Neural progenitor cell (in vitro differentiated cells): ENCODE results near the gene IDUA.

Experiments used
- CTCF ChIP-seq: fragments of 200-600 bp; sonication (generic); IDR thresholded peaks from 2 replicates; pipeline ENCODE4 v1.5.1; 2017; ENCODE audit warnings: antibody characterized with exemption, mild to moderate bottlenecking
- EZH2 ChIP-seq: fragments of 200-600 bp; sonication (generic); IDR thresholded peaks from 2 replicates; pipeline ENCODE4 v1.6.1; 2017; ENCODE audit warnings: antibody characterized with exemption, mild to moderate bottlenecking, moderate library complexity

- TF ChIP-seq CTCF (no peak), EZH2 (no peak)
Observed at GRCh38 chr4:1030559-1030958, 43.7 kb downstream of the IDUA start.
